A673 (cell line): Measurements from ENCODE around the gene NDN.

Experiments used
- CTCF ChIP-seq: fragments of 300-800, 200-600 bp; sonication (generic); conservative IDR thresholded peaks from 2 replicates; pipeline ENCODE4 v1.5.1; 2017; ENCODE audit warnings: low read depth, mild to moderate bottlenecking, antibody characterized with exemption, low read length, moderate library complexity, mixed read lengths
- EZH2 ChIP-seq: fragments of 200-600 bp; sonication (generic); IDR thresholded peaks from 2 replicates; pipeline ENCODE4 v1.6.1; 2017; ENCODE audit warnings: borderline replicate concordance, low read depth, mild to moderate bottlenecking, mixed read lengths, antibody characterized with exemption, low read length; ENCODE audit not compliant: poor library complexity, severe bottlenecking

GRCh38 chr15:23686466-23687142, 501 bp downstream of the NDN start:
- TF ChIP-seq CTCF (no peak), EZH2 (no peak)
